Astrocyte (in vitro differentiated cells and primary cell): ENCODE results near the gene S1PR1. TPM values are rescaled to one million over a fixed set of nuclear protein-coding genes. Genes with fewer than 3 reads are reported as not detected.

ENCODE experiments used
- DNase-seq: peaks from one replicate; pipeline ENCODE4 v3.0.0-alpha.2; 2010; ENCODE audit warnings: low read depth
- FAIRE-seq: peaks from 2 replicates; lab custom pipeline; 2011; peaks lifted over from hg19 to GRCh38; lab: Jason Lieb, UNC
- H2AFZ ChIP-seq: 2 replicates; pipeline ENCODE4 v1.6.0; 2012; ENCODE audit warnings: low read depth, low read length, inconsistent platforms
- H3K27ac ChIP-seq: 2 replicates; pipeline ENCODE4 v1.5.1; 2011; ENCODE audit warnings: low read depth, low read length, inconsistent platforms
- H3K27me3 ChIP-seq: 2 replicates; pipeline ENCODE4 v1.6.0; 2011; ENCODE audit warnings: low read length, inconsistent platforms; ENCODE audit not compliant: insufficient read depth
- H3K36me3 ChIP-seq: 2 replicates; pipeline ENCODE4 v1.5.1; 2011; ENCODE audit warnings: low read length, inconsistent platforms; ENCODE audit not compliant: insufficient read depth
- H3K4me1 ChIP-seq: 2 replicates; pipeline ENCODE4 v1.5.1; 2011; ENCODE audit warnings: low read length, inconsistent platforms; ENCODE audit not compliant: insufficient read depth
- H3K4me2 ChIP-seq: 2 replicates; pipeline ENCODE4 v1.6.0; 2012; ENCODE audit warnings: low read length, inconsistent platforms
- H3K4me3 ChIP-seq: 2 replicates; pipeline ENCODE4 v1.5.1; 2011; ENCODE audit warnings: low read depth, mild to moderate bottlenecking, low read length, inconsistent platforms; ENCODE audit not compliant: insufficient read depth
- H3K79me2 ChIP-seq: 2 replicates; pipeline ENCODE4 v1.6.0; 2012; ENCODE audit warnings: mild to moderate bottlenecking, low read length, inconsistent platforms; ENCODE audit not compliant: insufficient read depth
- H3K9ac ChIP-seq: 2 replicates; pipeline ENCODE4 v1.6.0; 2012; ENCODE audit warnings: mild to moderate bottlenecking, low read length, inconsistent platforms
- H3K9me3 ChIP-seq: 2 replicates; pipeline ENCODE4 v1.5.1; 2012; ENCODE audit warnings: low read depth, mild to moderate bottlenecking, low read length, inconsistent platforms; ENCODE audit not compliant: insufficient read depth
- H4K20me1 ChIP-seq: 2 replicates; pipeline ENCODE4 v1.6.0; 2012; ENCODE audit warnings: low read length, inconsistent platforms; ENCODE audit not compliant: insufficient read depth
- H3K27ac Mint-ChIP-seq: one replicate; pipeline ENCODE4 v1.8.0; 2021; ENCODE audit warnings: mild to moderate bottlenecking, mixed read lengths; ENCODE audit not compliant: unreplicated experiment
- H3K27me3 Mint-ChIP-seq: one replicate; pipeline ENCODE4 v1.8.0; 2021; ENCODE audit warnings: low read depth, mixed read lengths; ENCODE audit not compliant: unreplicated experiment
- H3K36me3 Mint-ChIP-seq: one replicate; pipeline ENCODE4 v1.8.0; 2021; ENCODE audit warnings: low read depth, mixed read lengths; ENCODE audit not compliant: unreplicated experiment
- H3K4me1 Mint-ChIP-seq: one replicate; pipeline ENCODE4 v1.8.0; 2021; ENCODE audit warnings: low read depth, mixed read lengths; ENCODE audit not compliant: unreplicated experiment
- H3K4me3 Mint-ChIP-seq: one replicate; pipeline ENCODE4 v1.8.0; 2021; ENCODE audit warnings: mild to moderate bottlenecking, moderate library complexity, mixed read lengths; ENCODE audit not compliant: unreplicated experiment
- H3K9me3 Mint-ChIP-seq: one replicate; pipeline ENCODE4 v1.8.0; 2021; ENCODE audit warnings: mild to moderate bottlenecking, mixed read lengths; ENCODE audit not compliant: unreplicated experiment
- CTCF ChIP-seq: IDR thresholded peaks from 2 replicates; pipeline ENCODE4 v1.5.1; 2011; ENCODE audit warnings: low read depth, mild to moderate bottlenecking, inconsistent platforms, low read length, moderate library complexity; ENCODE audit not compliant: insufficient read depth
- EZH2 ChIP-seq: IDR thresholded peaks from 2 replicates; pipeline ENCODE4 v1.6.1; 2012; ENCODE audit warnings: mild to moderate bottlenecking, low read length, inconsistent platforms; ENCODE audit not compliant: insufficient read depth
- total RNA-seq: library from RNA; stranded (reverse); gene quantifications from 2 replicates; pipeline ENCODE4 v1.2.1, GENCODE V29; 2021

Gene S1PR1
- total RNA-seq, 1 donor from 2014 or later, result 14.4 TPM

- Histone ChIP-seq H3K4me1 (peaks cover 16% of the 10 kb centered on the region), H3K27ac (no peak overlapping the region), H3K4me2 (no peak overlapping the region), H3K79me2 (no peaks in the 10 kb centered on the region), H3K36me3 (no peaks in the 10 kb centered on the region), H3K27me3 (no peaks in the 10 kb centered on the region), H4K20me1 (no peaks in the 10 kb centered on the region), H3K9ac (no peak overlapping the region), H3K9me3 (no peaks in the 10 kb centered on the region), H2AFZ (no peak overlapping the region), H3K4me3 (no peak overlapping the region)
- Mint-ChIP-seq H3K4me1 (peaks cover 10% of the 10 kb centered on the region), H3K9me3 (no peaks in the 10 kb centered on the region), H3K4me3 (no peak overlapping the region), H3K36me3 (no peaks in the 10 kb centered on the region), H3K27ac (no peak overlapping the region), H3K27me3 (no peaks in the 10 kb centered on the region)
- DNase-seq (no peak), FAIRE-seq (no peak)
- TF ChIP-seq EZH2 (no peak), CTCF (no peak)
Measured at GRCh38 chr1:101233495-101233894, 3.3 kb upstream of the S1PR1 start.

GRCh38 chr1:101235216-101235695 lies 1.6 kb upstream of the S1PR1 start:
- H3K27me3 Mint-ChIP-seq, result no peaks in the 10 kb centered on the region
- no peaks in the 10 kb centered on the region for H4K20me1 ChIP-seq
- peak overlapping the region; percentile 90 for H3K27ac Mint-ChIP-seq
- no peaks in the 10 kb centered on the region for H3K9me3 Mint-ChIP-seq
- no peaks in the 10 kb centered on the region for H3K36me3 ChIP-seq
- peaks cover 2% of the 10 kb centered on the region for H3K36me3 Mint-ChIP-seq
- H3K4me3 ChIP-seq, result peak overlapping the region; percentile 70
- peaks cover 18% of the 10 kb centered on the region for H3K4me1 ChIP-seq
- no peak for FAIRE-seq
- H2AFZ ChIP-seq, result peak overlapping the region; percentile 76
- peaks cover 12% of the 10 kb centered on the region for H3K4me1 Mint-ChIP-seq
- DNase-seq, result no peak
- H3K4me3 Mint-ChIP-seq, result peak overlapping the region; percentile 92
- peak overlapping the region; percentile 83 for H3K9ac ChIP-seq
- H3K4me2 ChIP-seq, result peak overlapping the region; percentile 97
- H3K79me2 ChIP-seq, result no peaks in the 10 kb centered on the region
- H3K9me3 ChIP-seq, result no peaks in the 10 kb centered on the region
- no peaks in the 10 kb centered on the region for H3K27me3 ChIP-seq
- no peak overlapping the region for H3K27ac ChIP-seq
- no peak for TF ChIP-seq CTCF

- DNase-seq (peak; percentile 23), FAIRE-seq (no peak)
- Mint-ChIP-seq H3K9me3 (no peaks in the 10 kb centered on the region), H3K27me3 (no peaks in the 10 kb centered on the region), H3K4me3 (peak overlapping the region; percentile 92), H3K36me3 (peaks cover 7% of the 10 kb centered on the region), H3K4me1 (peaks cover 12% of the 10 kb centered on the region), H3K27ac (peak overlapping the region; percentile 90)
- Histone ChIP-seq H3K9ac (peak overlapping the region; percentile 83), H4K20me1 (no peaks in the 10 kb centered on the region), H3K27me3 (no peaks in the 10 kb centered on the region), H3K9me3 (no peaks in the 10 kb centered on the region), H2AFZ (peak overlapping the region; percentile 76), H3K4me1 (peaks cover 18% of the 10 kb centered on the region), H3K36me3 (no peaks in the 10 kb centered on the region), H3K27ac (peak overlapping the region; percentile 30), H3K4me3 (peak overlapping the region; percentile 70), H3K4me2 (peak overlapping the region; percentile 97), H3K79me2 (no peaks in the 10 kb centered on the region)
- TF ChIP-seq CTCF (no peak), EZH2 (no peak)
Measured at GRCh38 chr1:101235696-101236515, 913 bp upstream of the S1PR1 start.
